Natural killer cell (primary cell): ENCODE measurements around the gene PF4V1. TPM values are rescaled to one million over a fixed set of nuclear protein-coding genes. Genes with fewer than 3 reads are reported as not detected.
"Not testable (repeated sequence)": the region's sequence is repeated elsewhere in the genome, so short reads cannot be mapped to it uniquely, and the experiment has no call there.

Experiments used
- ATAC-seq, 3 donors: fragments of 150-1000 bp in 2 of 3; fragments of 200-7000 bp in 1 of 3; cut with Tn5 transposase; 1 replicate in 1 of 3; 2 replicates in 2 of 3; pipeline ENCODE4 v1.10.0; 2021; ENCODE audit warnings: mild to moderate bottlenecking in 2 of 3, moderate library complexity in 2 of 3
- DNase-seq, 2 donors: peaks; one replicate each; pipeline versions ENCODE4 v3.0.0 to v3.0.0-alpha.2; 2013 to 2021; ENCODE audit warnings: mixed read lengths in 1 of 2
- H3K27ac ChIP-seq: one replicate; pipeline ENCODE4 v1.5.1; 2013; ENCODE audit warnings: mild to moderate bottlenecking, low read length
- H3K27me3 ChIP-seq: one replicate; pipeline ENCODE4 v1.6.1; 2013; ENCODE audit warnings: low read length; ENCODE audit not compliant: control insufficient read depth, insufficient read depth
- H3K36me3 ChIP-seq: one replicate; pipeline ENCODE4 v1.6.1; 2013; ENCODE audit warnings: low read length; ENCODE audit not compliant: control insufficient read depth, insufficient read depth
- H3K4me1 ChIP-seq: one replicate; pipeline ENCODE4 v1.6.1; 2013; ENCODE audit warnings: low read length; ENCODE audit not compliant: control insufficient read depth, insufficient read depth
- H3K4me3 ChIP-seq: one replicate; pipeline ENCODE4 v1.5.1; 2013; ENCODE audit warnings: low read length
- H3K9me3 ChIP-seq: one replicate; pipeline ENCODE4 v1.6.1; 2013; ENCODE audit warnings: low read length; ENCODE audit not compliant: control insufficient read depth, insufficient read depth
- H3K27ac Mint-ChIP-seq, 2 donors: one replicate each; pipeline ENCODE4 v1.8.0; 2022; ENCODE audit warnings: mild to moderate bottlenecking in 2 of 2, mixed read lengths in 2 of 2, moderate library complexity in 1 of 2
- H3K27me3 Mint-ChIP-seq, 2 donors: one replicate each; pipeline ENCODE4 v1.8.0; 2022; ENCODE audit warnings: low read depth in 2 of 2, mixed read lengths in 2 of 2
- H3K36me3 Mint-ChIP-seq: one replicate; pipeline ENCODE4 v1.8.0; 2022; ENCODE audit warnings: mixed read lengths
- H3K4me1 Mint-ChIP-seq, 2 donors: one replicate each; pipeline ENCODE4 v1.8.0; 2022; ENCODE audit warnings: mixed read lengths in 2 of 2
- H3K4me3 Mint-ChIP-seq: one replicate; pipeline ENCODE4 v1.8.0; 2022; ENCODE audit warnings: mild to moderate bottlenecking, moderate library complexity, mixed read lengths
- H3K9me3 Mint-ChIP-seq, 2 donors: one replicate each; pipeline ENCODE4 v1.8.0; 2022; ENCODE audit warnings: mixed read lengths in 2 of 2
- CTCF ChIP-seq: fragments of 200-600 bp; IDR thresholded peaks from one replicate; pipeline ENCODE4 v1.8.0; 2022; ENCODE audit warnings: antibody characterized with exemption
- WGBS: methylation state at CpG from one replicate; pipeline ENCODE4 v1.1.7; 2013; ENCODE audit warnings: missing lambda C conversion rate; ENCODE audit not compliant: insufficient coverage; 5-methylcytosine and 5-hydroxymethylcytosine counted together
- intact Hi-C: fragments of 100-400 bp; cut with micrococcal nuclease; formaldehyde crosslinking; loops from one replicate; pipeline ENCODE4 v1.14.2; 2022
- total RNA-seq, 4 donors: library from RNA; stranded (reverse); fragments of 120-200 nt in 1 of 4; gene quantifications; one replicate each; pipeline versions ENCODE4 v1.2.3 to v1.2.4, GENCODE V29; 2013 to 2022

Gene PF4V1
- total RNA-seq, 3 donors from 2014 or later (not counting 1 experiment from before 2014, with no cell fraction given) = 3.3 to 14.9 TPM; not detected in 1

GRCh38 chr4:73895201-73896175 is 42.4 kb downstream of the PF4V1 start:
- Mint-ChIP-seq H3K9me3 (peaks cover 0 to 3% of the 10 kb centered on the region in 2 donors), H3K27me3 (no peaks in the 10 kb centered on the region), H3K4me1 (no peaks in the 10 kb centered on the region), H3K4me3 (no peak overlapping the region), H3K36me3 (no peaks in the 10 kb centered on the region), H3K27ac (no peak overlapping the region)
- TF ChIP-seq CTCF = no peak
- Histone ChIP-seq H3K4me1 (no peaks in the 10 kb centered on the region), H3K36me3 (no peaks in the 10 kb centered on the region), H3K4me3 (no peak overlapping the region), H3K27me3 (no peaks in the 10 kb centered on the region), H3K9me3 (no peaks in the 10 kb centered on the region), H3K27ac (no peak overlapping the region)
- intact Hi-C loops = no loop called here
- ATAC-seq (no peak), DNase-seq (no peak)
- 66% methylated on average over 9 of the region's 9 CpGs for whole genome bisulfite sequencing

GRCh38 chr4:73896416-73896815 is 43.3 kb downstream of the PF4V1 start:
- H3K36me3 Mint-ChIP-seq = no peaks in the 10 kb centered on the region
- H3K36me3 ChIP-seq = no peaks in the 10 kb centered on the region
- H3K27ac ChIP-seq = no peak overlapping the region
- no peak overlapping the region for H3K4me3 ChIP-seq
- intact Hi-C loops = no loop called here
- DNase-seq = no peak
- H3K4me1 Mint-ChIP-seq = no peaks in the 10 kb centered on the region
- WGBS = 60% methylated on average over 1 of the region's 2 CpGs
- H3K9me3 Mint-ChIP-seq = no peaks in the 10 kb centered on the region
- no peaks in the 10 kb centered on the region for H3K9me3 ChIP-seq
- H3K4me1 ChIP-seq = no peaks in the 10 kb centered on the region
- H3K27me3 Mint-ChIP-seq = no peaks in the 10 kb centered on the region
- no peak for TF ChIP-seq CTCF
- ATAC-seq = no peak
- H3K27ac Mint-ChIP-seq = no peak overlapping the region
- no peaks in the 10 kb centered on the region for H3K27me3 ChIP-seq
- H3K4me3 Mint-ChIP-seq = no peak overlapping the region

GRCh38 chr4:73897380-73898136 is 44.5 kb downstream of the PF4V1 start:
- no peak for TF ChIP-seq CTCF
- no peak overlapping the region for H3K27ac ChIP-seq

GRCh38 chr4:73899338-73899737 is 46.2 kb downstream of the PF4V1 start:
- intact Hi-C loops, H3K4me3 Mint-ChIP-seq, H3K36me3 ChIP-seq, H3K36me3 Mint-ChIP-seq, DNase-seq, H3K27me3 Mint-ChIP-seq, H3K4me1 Mint-ChIP-seq, H3K27me3 ChIP-seq, H3K9me3 ChIP-seq, H3K4me3 ChIP-seq, H3K4me1 ChIP-seq, ATAC-seq, H3K27ac ChIP-seq, H3K9me3 Mint-ChIP-seq, H3K27ac Mint-ChIP-seq: not testable (repeated sequence)
- WGBS = 100% methylated on average over 3 of the region's 3 CpGs

More at GRCh38 chr4:73897380-73898136, 44.5 kb downstream of the PF4V1 start:
- no peaks in the 10 kb centered on the region for H3K4me1 Mint-ChIP-seq
- DNase-seq (no peak), ATAC-seq (no peak)
- no peak overlapping the region for H3K27ac Mint-ChIP-seq
- no peak overlapping the region for H3K4me3 Mint-ChIP-seq
- WGBS = 85% methylated on average over 3 of the region's 4 CpGs
- H3K36me3 Mint-ChIP-seq = no peaks in the 10 kb centered on the region
- Histone ChIP-seq H3K4me1 (no peaks in the 10 kb centered on the region), H3K36me3 (no peaks in the 10 kb centered on the region), H3K9me3 (no peaks in the 10 kb centered on the region), H3K4me3 (no peak overlapping the region), H3K27me3 (no peaks in the 10 kb centered on the region)
- peaks cover 0 to 3% of the 10 kb centered on the region in 2 donors for H3K9me3 Mint-ChIP-seq
- H3K27me3 Mint-ChIP-seq = no peaks in the 10 kb centered on the region
- intact Hi-C loops = no loop called here
